HepG2 (cell line): ENCODE data around the gene ZFYVE28. TPM values are rescaled to one million over a fixed set of nuclear protein-coding genes. Genes with fewer than 3 reads are reported as not detected.
A peak's percentile ranks its signal among the peaks of the same experiment; 100 is the strongest.

ENCODE experiments used
- GPBP1L1 ChIP-seq: sonication (generic); formaldehyde crosslinking; IDR thresholded peaks from 2 replicates; pipeline ENCODE4 v1.5.0; 2020; ENCODE audit warnings: mild to moderate bottlenecking, missing genetic modification reagents
- HOXA3 ChIP-seq: sonication (generic); formaldehyde crosslinking; IDR thresholded peaks from 2 replicates; pipeline ENCODE4 v1.5.0; 2020; ENCODE audit warnings: missing genetic modification reagents
- NFE2L1 ChIP-seq: sonication (generic); formaldehyde crosslinking; IDR thresholded peaks from 2 replicates; pipeline ENCODE4 v1.4.0; 2020; ENCODE audit warnings: missing genetic modification reagents, mild to moderate bottlenecking, borderline replicate concordance
- SOX6 ChIP-seq, 2 experiments: fragments of 450-650 bp in 1 of 2; sonication (generic) in 1 of 2; formaldehyde crosslinking in 1 of 2; IDR thresholded peaks; 2 replicates each; pipeline versions ENCODE4 v1.4.0 to v1.6.1; 2017 to 2020; ENCODE audit warnings: antibody characterized with exemption in 1 of 2, mild to moderate bottlenecking in 1 of 2, missing genetic modification reagents in 1 of 2
- TAF1 ChIP-seq: sonication (generic); formaldehyde crosslinking; IDR thresholded peaks from 2 replicates; pipeline ENCODE4 v1.4.0; 2020; ENCODE audit warnings: missing genetic modification reagents
- TRIM24 ChIP-seq: sonication (generic); formaldehyde crosslinking; IDR thresholded peaks from 2 replicates; pipeline ENCODE4 v1.8.0; 2022; ENCODE audit warnings: mild to moderate bottlenecking, missing genetic modification reagents
- TSC22D2 ChIP-seq: sonication (generic); formaldehyde crosslinking; IDR thresholded peaks from 2 replicates; pipeline ENCODE4 v1.5.1; 2020; ENCODE audit warnings: missing genetic modification reagents, mild to moderate bottlenecking, borderline replicate concordance
- ZBTB25 ChIP-seq: IDR thresholded peaks from 2 replicates; pipeline ENCODE4 v1.6.1; 2018; ENCODE audit warnings: missing genetic modification reagents
- ZBTB38 ChIP-seq: sonication (generic); formaldehyde crosslinking; IDR thresholded peaks from 2 replicates; pipeline ENCODE4 v1.5.1; 2020; ENCODE audit warnings: mild to moderate bottlenecking, missing genetic modification reagents
- ZNF3 ChIP-seq: IDR thresholded peaks from 2 replicates; pipeline ENCODE4 v1.7.0; 2017; ENCODE audit warnings: inconsistent platforms
- polyA plus RNA-seq, 8 experiments: library from polyadenylated mRNA; depleted of rRNA in 3 of 8; stranded (reverse) in 7 of 8; unstranded in 1 of 8; fragments of >200 nt; fragmentation: Illumina TruSeq in 4 of 8; extraction: Trizol in 4 of 8; gene quantifications; 2 replicates each; pipeline versions ENCODE4 v1.2.1 to v1.2.3, GENCODE V29; 2011 to 2016; ENCODE audit warnings: low read depth in 4 of 8, missing spikeins in 1 of 8, mixed read lengths in 1 of 8; ENCODE audit not compliant: insufficient read depth in 1 of 8
- total RNA-seq, 5 experiments: library from RNA; depleted of rRNA; stranded (reverse); fragments of >200 nt; fragmentation: Illumina TruSeq; extraction: Trizol; gene quantifications; 2 replicates each; pipeline ENCODE4 v1.2.3, GENCODE V29; 2016; ENCODE audit warnings: low read depth in 1 of 5
- TF ChIP-seq, protein P1 (sequence below): sonication (generic); formaldehyde crosslinking; IDR thresholded peaks from 2 replicates; pipeline ENCODE4 v1.4.0; 2020; ENCODE audit warnings: missing genetic modification reagents, borderline replicate concordance
- TF ChIP-seq, protein P2 (sequence below): sonication (generic); formaldehyde crosslinking; IDR thresholded peaks from one replicate; pipeline ENCODE4 v1.5.1; 2020; ENCODE audit warnings: mild to moderate bottlenecking, missing genetic modification reagents; ENCODE audit errors: not compliant biosample characterization
- TF ChIP-seq, protein P3 (sequence below): IDR thresholded peaks from 2 replicates; pipeline ENCODE4 v1.6.1; 2012; ENCODE audit warnings: inconsistent platforms

ZFYVE28 gene
- total and polyA plus RNA-seq, 2 of the 13 experiments (the other 11 are each of a cell fraction or from before 2014, with no cell fraction given) = 0.12 to 0.22 TPM

GRCh38 chr4:2261110-2261852 lies 157.2 kb downstream of the ZFYVE28 start (continued):
- TF ChIP-seq GPBP1L1 (CRISPR knock-in tag) (no peak), ZNF3 (no peak), NFE2L1 (CRISPR knock-in tag) (no peak), TSC22D2 (no peak), TAF1 (CRISPR knock-in tag) (0 out of 2 replicates have a peak, but pooled peaks have one; percentile 23), TRIM24 (CRISPR knock-in tag) (no peak), SOX6 (IDR thresholded peaks at IDR 0.05) (no peak), SOX6 (CRISPR knock-in tag; IDR thresholded peaks at IDR 0.05) (no peak), ZBTB38 (no peak), ZBTB25 (CRISPR knock-in tag) (no peak), HOXA3 (CRISPR knock-in tag) (0 out of 2 replicates have a peak, but pooled peaks have one; percentile 26)
- TF ChIP-seq, protein P1, sequence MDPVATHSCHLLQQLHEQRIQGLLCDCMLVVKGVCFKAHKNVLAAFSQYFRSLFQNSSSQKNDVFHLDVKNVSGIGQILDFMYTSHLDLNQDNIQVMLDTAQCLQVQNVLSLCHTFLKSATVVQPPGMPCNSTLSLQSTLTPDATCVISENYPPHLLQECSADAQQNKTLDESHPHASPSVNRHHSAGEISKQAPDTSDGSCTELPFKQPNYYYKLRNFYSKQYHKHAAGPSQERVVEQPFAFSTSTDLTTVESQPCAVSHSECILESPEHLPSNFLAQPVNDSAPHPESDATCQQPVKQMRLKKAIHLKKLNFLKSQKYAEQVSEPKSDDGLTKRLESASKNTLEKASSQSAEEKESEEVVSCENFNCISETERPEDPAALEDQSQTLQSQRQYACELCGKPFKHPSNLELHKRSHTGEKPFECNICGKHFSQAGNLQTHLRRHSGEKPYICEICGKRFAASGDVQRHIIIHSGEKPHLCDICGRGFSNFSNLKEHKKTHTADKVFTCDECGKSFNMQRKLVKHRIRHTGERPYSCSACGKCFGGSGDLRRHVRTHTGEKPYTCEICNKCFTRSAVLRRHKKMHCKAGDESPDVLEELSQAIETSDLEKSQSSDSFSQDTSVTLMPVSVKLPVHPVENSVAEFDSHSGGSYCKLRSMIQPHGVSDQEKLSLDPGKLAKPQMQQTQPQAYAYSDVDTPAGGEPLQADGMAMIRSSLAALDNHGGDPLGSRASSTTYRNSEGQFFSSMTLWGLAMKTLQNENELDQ = no peak
- TF ChIP-seq, protein P2, sequence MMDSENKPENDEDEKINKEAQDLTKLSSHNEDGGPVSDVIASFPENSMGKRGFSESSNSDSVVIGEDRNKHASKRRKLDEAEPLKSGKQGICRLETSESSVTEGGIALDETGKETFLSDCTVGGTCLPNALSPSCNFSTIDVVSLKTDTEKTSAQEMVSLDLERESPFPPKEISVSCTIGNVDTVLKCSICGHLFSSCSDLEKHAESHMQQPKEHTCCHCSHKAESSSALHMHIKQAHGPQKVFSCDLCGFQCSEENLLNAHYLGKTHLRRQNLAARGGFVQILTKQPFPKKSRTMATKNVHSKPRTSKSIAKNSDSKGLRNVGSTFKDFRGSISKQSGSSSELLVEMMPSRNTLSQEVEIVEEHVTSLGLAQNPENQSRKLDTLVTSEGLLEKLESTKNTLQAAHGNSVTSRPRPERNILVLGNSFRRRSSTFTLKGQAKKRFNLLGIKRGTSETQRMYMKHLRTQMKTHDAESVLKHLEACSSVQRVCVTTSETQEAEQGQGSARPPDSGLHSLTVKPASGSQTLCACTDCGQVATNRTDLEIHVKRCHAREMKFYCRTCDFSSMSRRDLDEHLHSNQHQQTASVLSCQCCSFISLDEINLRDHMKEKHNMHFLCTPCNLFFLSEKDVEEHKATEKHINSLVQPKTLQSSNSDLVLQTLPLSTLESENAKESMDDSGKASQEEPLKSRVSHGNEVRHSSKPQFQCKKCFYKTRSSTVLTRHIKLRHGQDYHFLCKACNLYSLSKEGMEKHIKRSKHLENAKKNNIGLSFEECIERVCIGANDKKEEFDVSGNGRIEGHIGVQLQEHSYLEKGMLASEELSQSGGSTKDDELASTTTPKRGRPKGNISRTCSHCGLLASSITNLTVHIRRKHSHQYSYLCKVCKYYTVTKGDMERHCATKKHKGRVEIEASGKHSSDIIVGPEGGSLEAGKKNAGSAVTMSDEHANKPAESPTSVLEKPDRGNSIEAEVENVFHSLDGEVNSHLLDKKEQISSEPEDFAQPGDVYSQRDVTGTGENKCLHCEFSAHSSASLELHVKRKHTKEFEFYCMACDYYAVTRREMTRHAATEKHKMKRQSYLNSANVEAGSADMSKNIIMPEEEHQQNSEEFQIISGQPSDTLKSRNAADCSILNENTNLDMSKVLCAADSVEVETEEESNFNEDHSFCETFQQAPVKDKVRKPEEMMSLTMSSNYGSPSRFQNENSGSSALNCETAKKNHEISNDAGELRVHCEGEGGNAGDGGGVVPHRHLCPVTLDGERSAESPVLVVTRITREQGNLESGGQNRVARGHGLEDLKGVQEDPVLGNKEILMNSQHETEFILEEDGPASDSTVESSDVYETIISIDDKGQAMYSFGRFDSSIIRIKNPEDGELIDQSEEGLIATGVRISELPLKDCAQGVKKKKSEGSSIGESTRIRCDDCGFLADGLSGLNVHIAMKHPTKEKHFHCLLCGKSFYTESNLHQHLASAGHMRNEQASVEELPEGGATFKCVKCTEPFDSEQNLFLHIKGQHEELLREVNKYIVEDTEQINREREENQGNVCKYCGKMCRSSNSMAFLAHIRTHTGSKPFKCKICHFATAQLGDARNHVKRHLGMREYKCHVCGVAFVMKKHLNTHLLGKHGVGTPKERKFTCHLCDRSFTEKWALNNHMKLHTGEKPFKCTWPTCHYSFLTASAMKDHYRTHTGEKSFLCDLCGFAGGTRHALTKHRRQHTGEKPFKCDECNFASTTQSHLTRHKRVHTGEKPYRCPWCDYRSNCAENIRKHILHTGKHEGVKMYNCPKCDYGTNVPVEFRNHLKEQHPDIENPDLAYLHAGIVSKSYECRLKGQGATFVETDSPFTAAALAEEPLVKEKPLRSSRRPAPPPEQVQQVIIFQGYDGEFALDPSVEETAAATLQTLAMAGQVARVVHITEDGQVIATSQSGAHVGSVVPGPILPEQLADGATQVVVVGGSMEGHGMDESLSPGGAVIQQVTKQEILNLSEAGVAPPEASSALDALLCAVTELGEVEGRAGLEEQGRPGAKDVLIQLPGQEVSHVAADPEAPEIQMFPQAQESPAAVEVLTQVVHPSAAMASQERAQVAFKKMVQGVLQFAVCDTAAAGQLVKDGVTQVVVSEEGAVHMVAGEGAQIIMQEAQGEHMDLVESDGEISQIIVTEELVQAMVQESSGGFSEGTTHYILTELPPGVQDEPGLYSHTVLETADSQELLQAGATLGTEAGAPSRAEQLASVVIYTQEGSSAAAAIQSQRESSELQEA = no peak
- TF ChIP-seq, protein P3, sequence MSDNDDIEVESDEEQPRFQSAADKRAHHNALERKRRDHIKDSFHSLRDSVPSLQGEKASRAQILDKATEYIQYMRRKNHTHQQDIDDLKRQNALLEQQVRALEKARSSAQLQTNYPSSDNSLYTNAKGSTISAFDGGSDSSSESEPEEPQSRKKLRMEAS = peak; percentile 75; the same call in 1 of the 2 replicates
